Endodermal cell (in vitro differentiated cells): Measurements from ENCODE around the gene SLC22A3. TPM values are rescaled to one million over a fixed set of nuclear protein-coding genes. Genes with fewer than 3 reads are reported as not detected.

Experiments used
- DNase-seq: peaks from one replicate; pipeline ENCODE4 v3.0.0-alpha.2; 2017
- H3K27ac ChIP-seq: 2 replicates; pipeline ENCODE4 v1.5.1; 2013; ENCODE audit warnings: mild to moderate bottlenecking, low read depth, low read length, moderate library complexity
- H3K27me3 ChIP-seq: 2 replicates; pipeline ENCODE4 v1.6.1; 2013; ENCODE audit warnings: mild to moderate bottlenecking, low read length, moderate library complexity; ENCODE audit not compliant: insufficient read depth, control insufficient read depth, poor library complexity, severe bottlenecking
- H3K36me3 ChIP-seq: 2 replicates; pipeline ENCODE4 v1.7.0; 2013; ENCODE audit warnings: mild to moderate bottlenecking, low read length, moderate library complexity; ENCODE audit not compliant: control insufficient read depth, insufficient read depth
- H3K4me1 ChIP-seq: one replicate; pipeline ENCODE4 v1.7.0; 2013; ENCODE audit warnings: low read length; ENCODE audit not compliant: control insufficient read depth, insufficient read depth
- H3K4me3 ChIP-seq: 2 replicates; pipeline ENCODE4 v1.5.1; 2013; ENCODE audit warnings: mild to moderate bottlenecking, low read length, moderate library complexity
- H3K9ac ChIP-seq: 2 replicates; pipeline ENCODE4 v1.6.1; 2013; ENCODE audit warnings: mild to moderate bottlenecking, low read length, moderate library complexity; ENCODE audit not compliant: poor library complexity, severe bottlenecking; ENCODE audit errors: extremely low read depth
- H3K9me3 ChIP-seq: 2 replicates; pipeline ENCODE4 v1.6.1; 2013; ENCODE audit warnings: mild to moderate bottlenecking, low read length, moderate library complexity; ENCODE audit not compliant: control insufficient read depth
- H3K27ac Mint-ChIP-seq: 2 replicates; pipeline ENCODE4 v1.8.0; 2020; ENCODE audit warnings: mixed read lengths
- H3K27me3 Mint-ChIP-seq: 2 replicates; pipeline ENCODE4 v1.8.0; 2021; ENCODE audit warnings: mild to moderate bottlenecking, mixed read lengths; ENCODE audit not compliant: insufficient read depth
- H3K36me3 Mint-ChIP-seq: 2 replicates; pipeline ENCODE4 v1.8.0; 2020; ENCODE audit warnings: low read depth, mixed read lengths
- H3K4me1 Mint-ChIP-seq: 2 replicates; pipeline ENCODE4 v1.8.0; 2020; ENCODE audit warnings: mixed read lengths
- H3K4me3 Mint-ChIP-seq: 2 replicates; pipeline ENCODE4 v1.8.0; 2020; ENCODE audit warnings: mild to moderate bottlenecking, moderate library complexity, mixed read lengths
- H3K9me3 Mint-ChIP-seq: 2 replicates; pipeline ENCODE4 v1.8.0; 2020; ENCODE audit warnings: mild to moderate bottlenecking, mixed read lengths
- WGBS, 2 experiments: methylation state at CpG; one replicate each; pipeline versions ENCODE4 v1.1.5 to v1.1.7; 2013; ENCODE audit warnings: missing lambda C conversion rate in 2 of 2, mixed read lengths in 1 of 2; ENCODE audit not compliant: insufficient coverage in 1 of 2, insufficient read length in 1 of 2; 5-methylcytosine and 5-hydroxymethylcytosine counted together
- total RNA-seq, 2 donors: library from RNA; stranded (reverse); fragmentation: NEBNext Ultra II Directional in 1 of 2; extraction: Animal tissue kit (Norgen Biotek cat#: 25700) in 1 of 2; gene quantifications; 2 replicates in 1 of 2; 3 replicates in 1 of 2; pipeline ENCODE4 v1.2.1, GENCODE V29; 2021
- TF ChIP-seq, protein P1 (sequence below): fragments of 200-600 bp; sonication (generic); conservative IDR thresholded peaks from 2 replicates; pipeline ENCODE4 v1.5.0; 2021; ENCODE audit warnings: antibody characterized with exemption, mild to moderate bottlenecking

SLC22A3 gene
- total RNA-seq, 2 donors from 2014 or later: 3.1 to 7.4 TPM

DNA sequence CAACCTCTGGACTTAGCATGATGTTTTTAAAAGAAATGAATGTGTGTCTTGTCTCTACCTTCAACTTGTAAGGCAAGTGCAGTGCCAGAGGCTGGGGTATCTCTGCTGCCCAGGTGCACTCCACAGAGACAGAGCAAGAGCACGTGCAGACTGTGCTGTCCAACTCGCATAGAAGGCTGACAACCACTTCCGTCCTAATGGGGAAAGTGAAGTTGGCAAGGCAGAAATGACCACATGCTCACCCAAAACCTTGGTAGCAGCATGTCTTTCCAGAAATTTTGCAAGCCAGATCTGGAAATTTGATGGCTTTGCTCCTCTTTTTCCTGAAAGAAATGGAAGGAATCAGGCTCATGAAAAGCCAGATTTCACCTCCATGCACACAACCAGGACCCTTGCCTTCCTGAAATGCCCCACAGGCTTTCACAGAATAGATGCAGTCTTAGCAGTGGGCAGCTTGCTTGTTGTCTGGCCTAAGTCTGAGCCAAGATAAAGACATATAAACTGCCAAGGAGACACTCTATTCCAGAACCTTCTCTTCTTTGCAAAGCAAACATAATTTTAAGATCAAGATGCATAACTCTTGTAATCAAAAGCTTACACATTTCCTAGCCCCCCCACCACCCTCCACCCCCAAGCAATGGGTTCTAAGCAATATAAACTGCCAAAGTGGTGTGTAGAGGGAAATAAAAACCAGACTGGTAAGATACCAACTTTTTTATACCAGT lies 26.8 kb downstream of the SLC22A3 start:
- WGBS, 2 experiments: 74 to 76% methylated on average over 3 of the region's 3 CpGs
- TF ChIP-seq, protein P1, sequence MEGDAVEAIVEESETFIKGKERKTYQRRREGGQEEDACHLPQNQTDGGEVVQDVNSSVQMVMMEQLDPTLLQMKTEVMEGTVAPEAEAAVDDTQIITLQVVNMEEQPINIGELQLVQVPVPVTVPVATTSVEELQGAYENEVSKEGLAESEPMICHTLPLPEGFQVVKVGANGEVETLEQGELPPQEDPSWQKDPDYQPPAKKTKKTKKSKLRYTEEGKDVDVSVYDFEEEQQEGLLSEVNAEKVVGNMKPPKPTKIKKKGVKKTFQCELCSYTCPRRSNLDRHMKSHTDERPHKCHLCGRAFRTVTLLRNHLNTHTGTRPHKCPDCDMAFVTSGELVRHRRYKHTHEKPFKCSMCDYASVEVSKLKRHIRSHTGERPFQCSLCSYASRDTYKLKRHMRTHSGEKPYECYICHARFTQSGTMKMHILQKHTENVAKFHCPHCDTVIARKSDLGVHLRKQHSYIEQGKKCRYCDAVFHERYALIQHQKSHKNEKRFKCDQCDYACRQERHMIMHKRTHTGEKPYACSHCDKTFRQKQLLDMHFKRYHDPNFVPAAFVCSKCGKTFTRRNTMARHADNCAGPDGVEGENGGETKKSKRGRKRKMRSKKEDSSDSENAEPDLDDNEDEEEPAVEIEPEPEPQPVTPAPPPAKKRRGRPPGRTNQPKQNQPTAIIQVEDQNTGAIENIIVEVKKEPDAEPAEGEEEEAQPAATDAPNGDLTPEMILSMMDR: no peak
- peaks cover 5% of the 10 kb centered on the region for H3K9me3 ChIP-seq

DNA sequence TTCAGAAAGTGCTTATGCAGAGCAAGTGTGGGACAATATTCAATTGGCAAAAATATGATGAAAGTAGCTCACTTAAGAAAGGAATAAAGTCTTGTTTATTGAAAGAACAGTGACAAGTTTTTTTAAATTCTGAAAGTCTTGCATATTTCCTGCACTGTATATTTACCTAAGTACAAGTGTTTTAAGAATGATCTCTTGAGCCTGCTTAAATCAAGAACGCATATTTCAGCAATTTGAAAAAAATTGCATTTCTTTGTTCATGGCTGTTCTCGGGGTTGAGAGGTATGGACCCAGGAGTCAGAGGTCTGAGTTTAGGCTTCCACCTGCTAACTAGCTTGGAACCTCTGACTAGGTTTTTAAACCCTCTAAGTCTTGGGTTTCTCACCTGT lies 27.4 kb downstream of the SLC22A3 start:
- Histone ChIP-seq H3K4me1 (peaks cover 5% of the 10 kb centered on the region), H3K27ac (no peak overlapping the region), H3K36me3 (no peaks in the 10 kb centered on the region), H3K9ac (no peak overlapping the region), H3K4me3 (no peak overlapping the region), H3K27me3 (no peaks in the 10 kb centered on the region), H3K9me3 (peaks cover 5% of the 10 kb centered on the region)
- no peak for DNase-seq
- peaks cover 14% of the 10 kb centered on the region for H3K4me1 Mint-ChIP-seq
- no peaks in the 10 kb centered on the region for H3K27me3 Mint-ChIP-seq
- peaks cover 2% of the 10 kb centered on the region for H3K36me3 Mint-ChIP-seq
- H3K4me3 Mint-ChIP-seq: no peak overlapping the region
- no peak overlapping the region for H3K27ac Mint-ChIP-seq
- TF ChIP-seq, protein P1: no peak
- WGBS, 2 experiments: 94 to 100% methylated on average over 2 of the region's 2 CpGs
- peaks cover 24% of the 10 kb centered on the region for H3K9me3 Mint-ChIP-seq

More for the DNA sequence above, 26.8 kb downstream of the SLC22A3 start:
- no peak for DNase-seq
- Mint-ChIP-seq H3K4me3 (no peak overlapping the region), H3K36me3 (peaks cover 2% of the 10 kb centered on the region), H3K27me3 (no peaks in the 10 kb centered on the region), H3K27ac (no peak overlapping the region), H3K4me1 (peaks cover 14% of the 10 kb centered on the region), H3K9me3 (peaks cover 24% of the 10 kb centered on the region)
- Histone ChIP-seq H3K4me3 (no peak overlapping the region), H3K27me3 (no peaks in the 10 kb centered on the region), H3K27ac (no peak overlapping the region), H3K9ac (no peak overlapping the region), H3K36me3 (no peaks in the 10 kb centered on the region), H3K4me1 (peaks cover 5% of the 10 kb centered on the region)

GRCh38 chr6:160376445-160376844 lies 28.3 kb downstream of the SLC22A3 start:
- H3K4me3 ChIP-seq: no peak overlapping the region
- H3K27ac ChIP-seq: no peak overlapping the region
- Mint-ChIP-seq H3K9me3 (peaks cover 20% of the 10 kb centered on the region), H3K27me3 (no peaks in the 10 kb centered on the region), H3K27ac (no peak overlapping the region), H3K36me3 (peaks cover 2% of the 10 kb centered on the region), H3K4me3 (no peak overlapping the region), H3K4me1 (peaks cover 14% of the 10 kb centered on the region)
- DNase-seq: no peak
- WGBS, 2 experiments: 100% methylated on average over 2 of the region's 2 CpGs
- TF ChIP-seq, protein P1: no peak
- H3K4me1 ChIP-seq: peaks cover 5% of the 10 kb centered on the region
- H3K9me3 ChIP-seq: peaks cover 3% of the 10 kb centered on the region
- H3K9ac ChIP-seq: no peak overlapping the region
- no peaks in the 10 kb centered on the region for H3K27me3 ChIP-seq
- no peaks in the 10 kb centered on the region for H3K36me3 ChIP-seq
